ENCODE results near the gene NHLRC2. TPM values are rescaled to one million over a fixed set of nuclear protein-coding genes. Genes with fewer than 3 reads are reported as not detected.

Gene NHLRC2
- total RNA-seq, 1 donor from 2014 or later: 46.3 TPM

DNA sequence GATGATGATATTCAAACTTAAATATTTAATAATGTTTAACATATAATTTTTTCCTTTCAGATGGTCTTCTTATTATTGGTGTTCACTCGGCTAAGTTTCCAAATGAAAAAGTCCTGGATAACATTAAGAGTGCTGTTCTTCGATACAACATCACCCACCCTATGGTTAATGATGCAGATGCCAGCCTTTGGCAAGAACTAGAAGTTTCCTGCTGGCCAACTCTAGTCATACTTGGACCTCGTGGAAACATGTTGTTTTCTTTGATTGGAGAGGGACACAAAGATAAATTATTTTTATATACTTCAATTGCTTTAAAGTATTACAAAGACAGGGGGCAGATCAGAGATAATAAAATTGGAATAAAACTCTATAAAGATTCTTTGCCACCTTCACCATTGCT, 22.0 kb downstream of the NHLRC2 start:
- Histone ChIP-seq H3K27me3 (ENCODE audit: control insufficient read depth, insufficient read depth, low read length) (no peaks in the 10 kb centered on the region), H3K36me3 (ENCODE audit: control insufficient read depth, insufficient read depth, low read length) (no peaks in the 10 kb centered on the region), H3K4me3 (ENCODE audit: low read depth, low read length) (no peak overlapping the region)
- no peak for DNase-seq (ENCODE audit: low read depth)
- TF ChIP-seq, protein P1, sequence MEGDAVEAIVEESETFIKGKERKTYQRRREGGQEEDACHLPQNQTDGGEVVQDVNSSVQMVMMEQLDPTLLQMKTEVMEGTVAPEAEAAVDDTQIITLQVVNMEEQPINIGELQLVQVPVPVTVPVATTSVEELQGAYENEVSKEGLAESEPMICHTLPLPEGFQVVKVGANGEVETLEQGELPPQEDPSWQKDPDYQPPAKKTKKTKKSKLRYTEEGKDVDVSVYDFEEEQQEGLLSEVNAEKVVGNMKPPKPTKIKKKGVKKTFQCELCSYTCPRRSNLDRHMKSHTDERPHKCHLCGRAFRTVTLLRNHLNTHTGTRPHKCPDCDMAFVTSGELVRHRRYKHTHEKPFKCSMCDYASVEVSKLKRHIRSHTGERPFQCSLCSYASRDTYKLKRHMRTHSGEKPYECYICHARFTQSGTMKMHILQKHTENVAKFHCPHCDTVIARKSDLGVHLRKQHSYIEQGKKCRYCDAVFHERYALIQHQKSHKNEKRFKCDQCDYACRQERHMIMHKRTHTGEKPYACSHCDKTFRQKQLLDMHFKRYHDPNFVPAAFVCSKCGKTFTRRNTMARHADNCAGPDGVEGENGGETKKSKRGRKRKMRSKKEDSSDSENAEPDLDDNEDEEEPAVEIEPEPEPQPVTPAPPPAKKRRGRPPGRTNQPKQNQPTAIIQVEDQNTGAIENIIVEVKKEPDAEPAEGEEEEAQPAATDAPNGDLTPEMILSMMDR (IDR thresholded peaks at IDR 0.05; ENCODE audit: insufficient read depth, low read length, poor library complexity, severe bottlenecking): no peak

DNA sequence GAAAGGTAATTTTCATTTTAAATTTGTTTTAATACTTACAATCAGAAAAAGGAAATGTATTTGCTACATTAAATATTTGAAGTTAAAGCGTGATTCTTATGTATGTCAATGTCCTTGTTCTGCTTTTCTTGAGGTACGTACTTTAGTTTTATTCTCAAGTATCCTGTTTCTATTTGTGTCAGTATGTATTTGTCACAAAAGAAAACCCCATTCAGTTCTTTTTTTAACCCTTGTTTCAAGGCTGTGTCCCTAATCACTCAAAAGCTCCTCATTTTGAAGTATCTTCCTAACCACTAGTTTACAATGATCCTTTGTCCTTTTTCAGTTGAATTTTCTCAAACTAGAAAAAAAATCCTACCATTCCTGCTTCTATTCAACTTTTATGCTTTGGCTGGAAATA, 25.2 kb downstream of the NHLRC2 start:
- Histone ChIP-seq H3K4me3 (ENCODE audit: low read depth, low read length) (no peak overlapping the region), H3K36me3 (ENCODE audit: control insufficient read depth, insufficient read depth, low read length) (no peaks in the 10 kb centered on the region), H3K27me3 (ENCODE audit: control insufficient read depth, insufficient read depth, low read length) (no peaks in the 10 kb centered on the region)
- no peak for DNase-seq (ENCODE audit: low read depth)
- TF ChIP-seq, protein P1 (IDR thresholded peaks at IDR 0.05; ENCODE audit: insufficient read depth, low read length, poor library complexity, severe bottlenecking): no peak

DNA sequence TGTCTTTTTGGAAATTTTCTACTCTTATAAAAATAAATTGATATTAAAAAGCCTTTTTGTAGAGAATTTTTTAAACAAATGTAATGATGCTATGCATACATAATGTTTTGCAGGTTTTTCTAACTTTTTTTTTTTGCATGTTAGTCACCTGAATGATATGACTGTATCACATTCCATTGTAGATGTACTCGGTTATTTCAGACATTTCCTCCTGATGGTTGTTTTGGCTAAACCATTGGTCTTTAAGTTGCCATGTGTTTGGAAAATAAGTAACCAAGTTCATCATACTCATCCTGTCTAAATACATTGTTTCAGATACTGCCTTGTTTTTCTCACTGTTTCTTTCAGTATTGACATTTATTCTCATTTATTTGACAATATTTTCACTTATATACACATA, 25.8 kb downstream of the NHLRC2 start:
- no peaks in the 10 kb centered on the region for H3K36me3 ChIP-seq (ENCODE audit: control insufficient read depth, insufficient read depth, low read length)
- no peaks in the 10 kb centered on the region for H3K27me3 ChIP-seq (ENCODE audit: control insufficient read depth, insufficient read depth, low read length)
- H3K4me3 ChIP-seq (ENCODE audit: low read depth, low read length): no peak overlapping the region
- peak; percentile 61 for DNase-seq (ENCODE audit: low read depth)
- TF ChIP-seq, protein P1 (IDR thresholded peaks at IDR 0.05; ENCODE audit: insufficient read depth, low read length, poor library complexity, severe bottlenecking): no peak

DNA sequence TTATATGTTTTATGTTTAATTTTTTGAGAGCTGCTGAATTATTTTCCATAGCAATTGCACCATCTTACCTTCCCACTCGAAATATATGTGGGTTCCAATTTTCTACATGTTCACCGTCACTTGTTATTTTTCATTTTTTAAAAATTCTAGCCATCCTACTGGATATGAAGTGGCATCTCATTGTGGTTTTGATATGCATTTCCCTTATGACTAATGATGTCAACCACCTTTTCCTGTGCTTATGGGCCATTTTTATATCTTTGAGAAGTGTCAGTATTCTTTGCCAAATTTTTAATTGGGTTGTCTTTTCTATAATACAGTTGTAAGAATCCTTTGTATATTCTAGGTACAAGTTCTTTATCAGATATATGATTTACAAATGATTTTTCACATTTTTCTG, 27.8 kb downstream of the NHLRC2 start:
- no peaks in the 10 kb centered on the region for H3K36me3 ChIP-seq (ENCODE audit: control insufficient read depth, insufficient read depth, low read length)
- no peak for DNase-seq (ENCODE audit: low read depth)
- no peak overlapping the region for H3K4me3 ChIP-seq (ENCODE audit: low read depth, low read length)
- TF ChIP-seq, protein P1 (IDR thresholded peaks at IDR 0.05; ENCODE audit: insufficient read depth, low read length, poor library complexity, severe bottlenecking): no peak
- H3K27me3 ChIP-seq (ENCODE audit: control insufficient read depth, insufficient read depth, low read length): no peaks in the 10 kb centered on the region

DNA sequence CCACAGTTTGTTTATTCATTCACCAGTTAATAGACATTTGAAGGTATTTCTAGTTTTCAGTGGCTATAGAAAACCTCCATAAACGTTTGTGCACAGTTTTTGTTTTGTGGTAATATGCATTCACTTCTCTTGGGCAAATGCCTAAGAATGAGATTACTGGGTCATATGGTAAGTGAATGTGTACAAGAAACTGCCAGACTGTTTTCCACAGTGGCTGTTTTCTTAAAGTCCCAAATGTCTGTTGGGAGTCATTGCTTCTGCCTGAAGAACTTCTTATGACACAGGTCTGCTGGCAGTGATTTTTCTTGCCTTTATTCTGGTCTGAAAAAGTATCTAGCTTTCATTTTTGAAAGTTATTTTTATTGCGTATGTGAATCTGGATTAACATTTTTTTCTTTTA, 35.5 kb downstream of the NHLRC2 start:
- TF ChIP-seq, protein P1 (IDR thresholded peaks at IDR 0.05; ENCODE audit: insufficient read depth, low read length, poor library complexity, severe bottlenecking): no peak
- peaks cover 1% of the 10 kb centered on the region for H3K36me3 ChIP-seq (ENCODE audit: control insufficient read depth, insufficient read depth, low read length)
- no peak for DNase-seq (ENCODE audit: low read depth)
- no peak overlapping the region for H3K4me3 ChIP-seq (ENCODE audit: low read depth, low read length)
- no peaks in the 10 kb centered on the region for H3K27me3 ChIP-seq (ENCODE audit: control insufficient read depth, insufficient read depth, low read length)

DNA sequence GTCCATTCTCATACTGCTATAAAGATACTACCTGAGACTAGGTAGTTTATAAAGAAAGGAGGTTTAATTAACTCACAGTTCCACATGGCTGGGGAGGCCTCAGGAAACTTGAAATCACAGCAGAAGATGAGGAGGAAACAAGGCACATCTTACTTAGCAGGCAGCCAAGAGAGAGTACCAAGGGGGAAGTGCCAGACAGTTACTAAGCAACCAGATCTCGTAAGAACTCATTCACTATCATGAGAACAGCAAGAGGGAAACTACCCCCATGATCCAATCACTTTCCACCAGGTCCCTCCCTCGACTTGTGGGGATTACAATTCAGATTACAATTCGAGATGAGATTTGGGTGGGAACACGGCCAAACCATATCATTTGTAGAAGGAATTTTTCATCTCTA, 36.3 kb downstream of the NHLRC2 start:
- Histone ChIP-seq H3K27me3 (ENCODE audit: control insufficient read depth, insufficient read depth, low read length) (no peaks in the 10 kb centered on the region), H3K4me3 (ENCODE audit: low read depth, low read length) (no peak overlapping the region), H3K36me3 (ENCODE audit: control insufficient read depth, insufficient read depth, low read length) (peaks cover 1% of the 10 kb centered on the region)
- no peak for DNase-seq (ENCODE audit: low read depth)
- TF ChIP-seq, protein P1 (IDR thresholded peaks at IDR 0.05; ENCODE audit: insufficient read depth, low read length, poor library complexity, severe bottlenecking): no peak

Measured in kidney epithelial cell (primary cell).